Measurements from ENCODE around the gene SKAP1.

- TF ChIP-seq POLR2A (IDR thresholded peaks at IDR 0.05; ENCODE audit: low read depth), result no peak
- TF ChIP-seq, protein P1, sequence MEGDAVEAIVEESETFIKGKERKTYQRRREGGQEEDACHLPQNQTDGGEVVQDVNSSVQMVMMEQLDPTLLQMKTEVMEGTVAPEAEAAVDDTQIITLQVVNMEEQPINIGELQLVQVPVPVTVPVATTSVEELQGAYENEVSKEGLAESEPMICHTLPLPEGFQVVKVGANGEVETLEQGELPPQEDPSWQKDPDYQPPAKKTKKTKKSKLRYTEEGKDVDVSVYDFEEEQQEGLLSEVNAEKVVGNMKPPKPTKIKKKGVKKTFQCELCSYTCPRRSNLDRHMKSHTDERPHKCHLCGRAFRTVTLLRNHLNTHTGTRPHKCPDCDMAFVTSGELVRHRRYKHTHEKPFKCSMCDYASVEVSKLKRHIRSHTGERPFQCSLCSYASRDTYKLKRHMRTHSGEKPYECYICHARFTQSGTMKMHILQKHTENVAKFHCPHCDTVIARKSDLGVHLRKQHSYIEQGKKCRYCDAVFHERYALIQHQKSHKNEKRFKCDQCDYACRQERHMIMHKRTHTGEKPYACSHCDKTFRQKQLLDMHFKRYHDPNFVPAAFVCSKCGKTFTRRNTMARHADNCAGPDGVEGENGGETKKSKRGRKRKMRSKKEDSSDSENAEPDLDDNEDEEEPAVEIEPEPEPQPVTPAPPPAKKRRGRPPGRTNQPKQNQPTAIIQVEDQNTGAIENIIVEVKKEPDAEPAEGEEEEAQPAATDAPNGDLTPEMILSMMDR (IDR thresholded peaks at IDR 0.05), result no peak
- TF ChIP-seq EP300 (IDR thresholded peaks at IDR 0.05), result no peak
- TF ChIP-seq POLR2AphosphoS5 (IDR thresholded peaks at IDR 0.05), result no peak
These were observed 9.3 kb upstream of the SKAP1 start for GRCh38 chr17:48439110-48439850.

Data from esophagus muscularis mucosa (tissue), 4 donors.